Measurements from ENCODE around the gene NUSAP1. TPM values are rescaled to one million over a fixed set of nuclear protein-coding genes. Genes with fewer than 3 reads are reported as not detected.

NUSAP1 gene
- total RNA-seq, 1 donor from 2014 or later = 7.0 TPM

GRCh38 chr15:41331281-41331680 is 1.4 kb upstream of the NUSAP1 start:
- Histone ChIP-seq H3K27me3 (ENCODE audit: low read depth) (no peaks in the 10 kb centered on the region), H3K9me3 (no peaks in the 10 kb centered on the region), H3K36me3 (no peaks in the 10 kb centered on the region), H3K27ac (no peak overlapping the region), H3K4me3 (no peak overlapping the region), H3K4me1 (peaks cover 15% of the 10 kb centered on the region)
- ATAC-seq = no peak
- intact Hi-C loops (cut with DNase I) = no loop called here
- DNase-seq = no peak
- TF ChIP-seq CTCF (IDR thresholded peaks at IDR 0.05) = no peak

GRCh38 chr15:41331833-41332193 is 868 bp upstream of the NUSAP1 start:
- intact Hi-C loops (cut with DNase I) = no loop called here
- peak overlapping the region; percentile 72 for H3K27ac ChIP-seq
- no peaks in the 10 kb centered on the region for H3K9me3 ChIP-seq
- H3K27me3 ChIP-seq (ENCODE audit: low read depth) = no peaks in the 10 kb centered on the region
- ATAC-seq (no peak), DNase-seq (no peak)
- H3K4me1 ChIP-seq = peaks cover 15% of the 10 kb centered on the region
- TF ChIP-seq CTCF (IDR thresholded peaks at IDR 0.05) = no peak
- no peaks in the 10 kb centered on the region for H3K36me3 ChIP-seq
- H3K4me3 ChIP-seq = peak overlapping the region; percentile 99

- Histone ChIP-seq H3K36me3 (no peaks in the 10 kb centered on the region), H3K9me3 (no peaks in the 10 kb centered on the region), H3K27ac (peak overlapping the region; percentile 50), H3K4me1 (peaks cover 15% of the 10 kb centered on the region), H3K27me3 (ENCODE audit: low read depth) (no peaks in the 10 kb centered on the region), H3K4me3 (peak overlapping the region; percentile 99)
- ATAC-seq = peak; percentile 11 to 29
- intact Hi-C loops (cut with DNase I) = no loop called here
- no peak for DNase-seq
- no peak for TF ChIP-seq CTCF (IDR thresholded peaks at IDR 0.05)
Observed at GRCh38 chr15:41333026-41333562, 413 bp downstream of the NUSAP1 start.

- Histone ChIP-seq H3K4me3 (no peak overlapping the region), H3K9me3 (no peaks in the 10 kb centered on the region), H3K4me1 (peaks cover 15% of the 10 kb centered on the region), H3K36me3 (no peaks in the 10 kb centered on the region), H3K27me3 (ENCODE audit: low read depth) (no peaks in the 10 kb centered on the region), H3K27ac (no peak overlapping the region)
- no peak for ATAC-seq
- intact Hi-C loops (cut with DNase I) = no loop called here
- TF ChIP-seq CTCF (IDR thresholded peaks at IDR 0.05) = no peak
- DNase-seq = no peak
Observed at GRCh38 chr15:41334293-41335120, 1.8 kb downstream of the NUSAP1 start.

- intact Hi-C loops (cut with DNase I) = no loop called here
- Histone ChIP-seq H3K9me3 (no peaks in the 10 kb centered on the region), H3K36me3 (no peaks in the 10 kb centered on the region), H3K4me1 (peaks cover 15% of the 10 kb centered on the region), H3K4me3 (no peak overlapping the region), H3K27ac (no peak overlapping the region), H3K27me3 (ENCODE audit: low read depth) (no peaks in the 10 kb centered on the region)
- DNase-seq (no peak), ATAC-seq (no peak)
- no peak for TF ChIP-seq CTCF (IDR thresholded peaks at IDR 0.05)
Observed at GRCh38 chr15:41336549-41336948, 3.9 kb downstream of the NUSAP1 start.
